Motor neuron (in vitro differentiated cells): ENCODE data around the gene TRAK1. TPM values are rescaled to one million over a fixed set of nuclear protein-coding genes. Genes with fewer than 3 reads are reported as not detected.
A peak's percentile ranks its signal among the peaks of the same experiment; 100 is the strongest.

Experiments
- ATAC-seq, 8 experiments: fragments of 200-7000 bp; cut with Tn5 transposase; replicated peaks in 6 of 8; 2 replicates each; pipeline ENCODE4 v1.8.0; 2021; ENCODE audit warnings: mild to moderate bottlenecking in 8 of 8, moderate library complexity in 8 of 8
- H3K27ac ChIP-seq, 2 donors: fragments of 250-450 bp; sonication (Bioruptor Pico); 2 replicates each; pipeline ENCODE4 v1.9.0; 2021; ENCODE audit warnings: antibody characterized with exemption in 2 of 2, mild to moderate bottlenecking in 2 of 2, moderate library complexity in 1 of 2
- H3K4me1 ChIP-seq, 2 donors: fragments of 250-450 bp; sonication (Bioruptor Pico); replicated peaks in 1 of 2; 2 replicates each; pipeline ENCODE4 v1.6.1; 2021; ENCODE audit warnings: antibody characterized with exemption in 2 of 2, mild to moderate bottlenecking in 2 of 2, moderate library complexity in 1 of 2
- H3K4me3 ChIP-seq, 5 donors: fragments of 250-450 bp; sonication (Bioruptor Pico); 2 replicates each; pipeline ENCODE4 v1.9.0; 2021; ENCODE audit warnings: antibody characterized with exemption in 5 of 5, mild to moderate bottlenecking in 5 of 5, moderate library complexity in 4 of 5
- WGBS, 10 experiments: fragments of 450-650 bp; shearing (Covaris generic); methylation state at CpG; one replicate each; pipeline ENCODE4 v1.0.0; 2022; 5-methylcytosine and 5-hydroxymethylcytosine counted together
- in situ Hi-C, 9 experiments: fragments of 400-800 bp; cut with MboI; loops; one replicate each; pipeline ENCODE4 v1.15.0; 2021; ENCODE audit warnings: low sequenced_read_pairs in 9 of 9, low pct_unique_long_range_greater_than_20kb in 2 of 9; ENCODE audit not compliant: unreplicated experiment in 9 of 9
- total RNA-seq, 8 experiments: library from RNA; unstranded; fragments of 300-600 nt; gene quantifications; 2 replicates each; pipeline versions ENCODE4 v1.2.3 to v1.2.4, GENCODE V29; 2022

TRAK1 gene
- total RNA-seq, 8 experiments from 2014 or later = 20.2 to 46.5 (median 25.8) TPM

GRCh38 chr3:42139621-42140453, 48.7 kb downstream of the TRAK1 start:
- Histone ChIP-seq H3K4me1 (no peaks in the 10 kb centered on the region), H3K27ac (peak overlapping the region in 1 of 2 donors; percentile 23), H3K4me3 (no peak overlapping the region)
- in situ Hi-C loops = no loop called here
- ATAC-seq = no peak
- WGBS, 10 experiments = 64 to 100% (median 96%) methylated on average over 1 to 13 of the region's 16 CpGs

DNA sequence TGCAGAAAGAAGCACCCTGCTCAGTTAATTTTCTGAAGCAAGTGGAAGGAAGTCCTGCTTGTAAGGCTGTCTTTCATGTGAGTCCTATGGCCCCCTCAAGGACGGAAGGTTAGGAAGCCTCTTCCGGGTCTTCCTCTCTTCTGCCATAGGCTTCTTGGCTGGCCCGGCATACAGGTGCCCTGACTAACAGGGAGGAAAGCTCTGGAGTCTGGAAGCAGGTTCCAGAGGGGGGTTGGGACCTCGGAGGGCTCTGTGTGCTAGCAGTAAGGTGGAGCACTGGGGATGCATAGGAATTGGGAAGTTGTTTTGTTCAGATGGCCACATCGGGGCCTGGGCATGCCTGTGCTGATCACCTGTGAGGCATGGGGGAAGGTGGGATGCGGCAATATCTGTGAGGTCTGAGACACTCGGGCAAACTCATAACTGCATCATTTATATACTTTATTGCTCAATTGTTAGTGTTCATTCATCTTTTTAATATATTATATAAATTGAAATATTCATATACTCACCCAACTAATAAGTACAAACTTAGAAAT, 49.6 kb downstream of the TRAK1 start:
- Histone ChIP-seq H3K4me1 (no peaks in the 10 kb centered on the region), H3K4me3 (no peak overlapping the region), H3K27ac (peak overlapping the region in 1 of 2 donors; percentile 23)
- ATAC-seq = no peak
- WGBS, 10 experiments = 74 to 100% (median 94%) methylated on average over 1 to 6 of the region's 7 CpGs; no CpG with 5 or more reads in 4 of the 10 experiments
- in situ Hi-C loops = no loop called here

- Histone ChIP-seq H3K4me1 (peaks cover 0 to 2% of the 10 kb centered on the region in 2 donors), H3K27ac (no peak overlapping the region), H3K4me3 (no peak overlapping the region)
- ATAC-seq = no peak
- in situ Hi-C loops = no loop called here
- 63 to 100% (median 93%) methylated on average over 1 to 4 of the region's 7 CpGs; no CpG with 5 or more reads in 1 of the 10 experiments for WGBS, 10 experiments
Observed at GRCh38 chr3:42143440-42143839, 52.3 kb downstream of the TRAK1 start.

DNA sequence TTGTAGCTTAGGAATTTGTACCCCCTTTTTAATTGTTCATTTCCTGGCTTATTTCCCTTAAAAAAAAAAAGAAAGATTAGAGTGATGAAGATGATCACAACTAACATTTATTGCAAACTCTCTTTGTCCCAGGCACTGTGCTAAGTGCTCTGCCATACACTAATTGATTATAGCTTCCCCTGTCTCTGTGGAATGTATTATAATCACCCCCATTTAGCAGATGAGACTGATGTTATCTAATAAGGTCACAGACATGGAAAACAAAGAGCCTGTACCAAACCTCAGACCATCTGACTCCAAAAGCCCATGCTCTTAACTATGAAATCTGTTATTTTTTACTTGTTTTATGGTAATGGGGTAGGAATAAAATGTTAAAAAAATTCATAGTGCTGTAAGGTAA, 53.1 kb downstream of the TRAK1 start:
- Histone ChIP-seq H3K27ac (no peak overlapping the region), H3K4me3 (no peak overlapping the region), H3K4me1 (peaks cover 2 to 7% of the 10 kb centered on the region in 2 donors)
- ATAC-seq = no peak
- in situ Hi-C loops = no loop called here

GRCh38 chr3:42148086-42148848, 57.1 kb downstream of the TRAK1 start:
- in situ Hi-C loops = no loop called here
- Histone ChIP-seq H3K4me3 (peak overlapping the region in 1 of 5 donors; percentile 18), H3K4me1 (peaks cover 4 to 39% of the 10 kb centered on the region in 2 donors), H3K27ac (peak overlapping the region in 1 of 2 donors; percentile 75)
- 59 to 97% (median 90%) methylated on average over 2 to 3 of the region's 5 CpGs; no CpG with 5 or more reads in 2 of the 10 experiments for WGBS, 10 experiments
- ATAC-seq = no peak

GRCh38 chr3:42148982-42149432, 57.9 kb downstream of the TRAK1 start:
- WGBS, 10 experiments = 8 to 71% (median 27%) methylated on average over 2 to 7 of the region's 11 CpGs; no CpG with 5 or more reads in 1 of the 10 experiments
- H3K4me3 ChIP-seq = peak overlapping the region; percentile 11 to 33 (median 30)
- ATAC-seq = peak; percentile 99 to 100 (median 100)
- in situ Hi-C loops = no loop called here
- H3K4me1 ChIP-seq = peaks cover 4 to 39% of the 10 kb centered on the region in 2 donors
- H3K27ac ChIP-seq = peak overlapping the region; percentile 62 to 75

- H3K4me1 ChIP-seq = peaks cover 4 to 39% of the 10 kb centered on the region in 2 donors
- peak overlapping the region; percentile 11 to 33 (median 30) for H3K4me3 ChIP-seq
- 70 to 100% (median 100%) methylated on average over 1 to 4 of the region's 8 CpGs; no CpG with 5 or more reads in 5 of the 10 experiments for WGBS, 10 experiments
- peak in 3 of 8 experiments; percentile 4 to 11 (median 9) for ATAC-seq
- in situ Hi-C loops = no loop called here
- H3K27ac ChIP-seq = peak overlapping the region; percentile 62 to 64
Observed at GRCh38 chr3:42149532-42149931, 58.4 kb downstream of the TRAK1 start.

- Histone ChIP-seq H3K4me3 (peak overlapping the region in 4 of 5 donors; percentile 22 to 33 (median 30)), H3K27ac (no peak overlapping the region), H3K4me1 (peaks cover 4 to 39% of the 10 kb centered on the region in 2 donors)
- 100% methylated on average over 2 of the region's 3 CpGs; no CpG with 5 or more reads in 9 of the 10 experiments for WGBS, 10 experiments
- in situ Hi-C loops = no loop called here
- no peak for ATAC-seq
Observed at GRCh38 chr3:42149975-42150374, 58.8 kb downstream of the TRAK1 start.

DNA sequence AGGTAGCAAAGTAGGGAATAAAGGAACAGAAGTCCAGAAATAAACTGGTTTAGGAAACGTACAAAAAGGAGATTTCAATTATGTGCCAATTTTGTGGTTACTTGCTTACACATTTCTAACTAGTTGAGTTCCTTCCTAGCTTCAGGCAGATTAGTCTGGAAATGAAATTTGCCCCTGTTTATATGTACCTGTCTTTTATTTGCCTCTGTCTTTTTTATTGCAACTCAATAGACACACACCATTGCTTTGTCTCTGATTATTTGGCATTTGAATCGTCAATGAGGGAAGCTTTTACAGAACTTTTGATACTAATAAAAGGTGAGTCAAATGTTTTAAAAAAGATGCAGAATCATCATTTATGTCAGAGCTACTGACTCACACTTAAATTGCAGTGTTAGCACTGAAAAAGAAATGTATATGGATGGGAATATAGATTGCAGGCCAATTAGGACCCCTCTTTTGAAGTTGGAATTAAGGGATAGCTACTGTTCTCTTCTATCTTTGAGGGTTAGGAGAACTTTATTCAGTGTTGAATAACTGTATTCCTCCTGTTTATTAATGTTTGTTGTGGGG, 60.5 kb downstream of the TRAK1 start:
- ATAC-seq = no peak
- H3K4me1 ChIP-seq = peaks cover 4 to 39% of the 10 kb centered on the region in 2 donors
- in situ Hi-C loops = no loop called here
- WGBS, 10 experiments = 21 to 100% (median 86%) methylated on average over 1 to 2 of the region's 2 CpGs; no CpG with 5 or more reads in 1 of the 10 experiments
- H3K4me3 ChIP-seq = peak overlapping the region in 1 of 5 donors; percentile 31
- no peak overlapping the region for H3K27ac ChIP-seq

GRCh38 chr3:42152193-42152592, 61.0 kb downstream of the TRAK1 start:
- Histone ChIP-seq H3K4me1 (peaks cover 4 to 39% of the 10 kb centered on the region in 2 donors), H3K4me3 (no peak overlapping the region), H3K27ac (no peak overlapping the region)
- 62 to 100% (median 86%) methylated on average over 1 to 4 of the region's 5 CpGs for WGBS, 10 experiments
- in situ Hi-C loops = no loop called here
- no peak for ATAC-seq

GRCh38 chr3:42153039-42153438, 61.9 kb downstream of the TRAK1 start:
- no peak overlapping the region for H3K4me3 ChIP-seq
- H3K27ac ChIP-seq = no peak overlapping the region
- 56 to 100% (median 91%) methylated on average over 1 to 4 of the region's 4 CpGs for WGBS, 10 experiments
- H3K4me1 ChIP-seq = peaks cover 4 to 39% of the 10 kb centered on the region in 2 donors
- in situ Hi-C loops = no loop called here
- no peak for ATAC-seq

DNA sequence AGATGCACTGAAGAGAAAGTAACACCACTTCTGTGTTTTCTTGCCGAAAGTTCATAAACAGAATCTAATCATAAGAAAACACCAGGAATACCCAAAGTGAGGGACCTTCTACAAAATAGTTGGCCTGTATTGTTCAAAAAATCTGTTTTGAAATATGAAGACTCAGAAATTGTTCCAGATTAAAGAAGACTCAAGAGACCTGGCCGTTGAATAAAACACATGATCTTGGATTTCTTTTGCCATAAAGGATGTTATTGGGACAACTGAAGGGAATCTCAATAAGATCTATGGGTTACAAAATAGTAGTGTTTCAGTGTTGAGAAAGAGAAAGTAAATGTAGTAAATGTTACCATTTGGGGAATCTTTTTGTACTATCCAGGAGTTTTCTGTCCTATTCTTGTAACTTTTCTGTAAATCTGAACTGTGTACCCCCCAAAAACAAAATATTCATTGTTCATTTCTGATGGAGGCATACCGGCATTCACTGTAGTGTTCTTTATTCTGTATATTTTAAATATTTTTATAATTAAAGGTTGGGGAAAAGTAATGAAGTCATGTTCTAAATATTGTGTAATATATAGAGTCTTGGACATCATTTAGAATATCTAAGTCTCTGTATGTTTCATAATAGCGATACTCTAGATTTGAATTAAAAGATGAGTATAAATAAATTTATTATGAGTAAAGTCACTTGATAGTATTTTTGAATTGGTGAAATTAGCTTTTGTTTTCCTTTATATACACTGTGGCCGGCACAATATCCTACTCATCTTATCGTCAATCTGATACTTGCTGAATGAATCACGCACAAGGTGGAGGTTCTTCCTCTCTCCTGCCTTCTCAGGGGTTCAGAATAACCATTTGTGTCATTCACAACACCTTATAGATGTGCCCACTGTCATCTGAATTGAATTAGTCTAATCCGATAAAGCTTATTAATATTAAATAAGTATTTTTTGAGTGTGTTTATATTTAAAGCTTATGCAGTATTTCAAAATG, 66.7 kb downstream of the TRAK1 start:
- Histone ChIP-seq H3K27ac (no peak overlapping the region), H3K4me3 (no peak overlapping the region), H3K4me1 (peaks cover 9 to 14% of the 10 kb centered on the region in 2 donors)
- in situ Hi-C loops = no loop called here
- 62 to 93% (median 81%) methylated on average over 3 to 8 of the region's 8 CpGs; no CpG with 5 or more reads in 1 of the 10 experiments for WGBS, 10 experiments
- no peak for ATAC-seq
